ENCODE data around the gene OR11G2.
"Not testable (repeated sequence)": the region's sequence is repeated elsewhere in the genome, so short reads cannot be mapped to it uniquely, and the experiment has no call there.

Gene OR11G2
- total RNA-seq = 0 to 0.03 (median 0) reads per million in 9 experiments

- Mint-ChIP-seq H3K27me3 (peaks cover 20 to 30% of the 10 kb centered on the region in 2 donors), H3K9me3 (no peaks in the 10 kb centered on the region), H3K4me3 (no peak within 1 kb of the TSS), H3K4me1 (ENCODE audit: low read depth in 2 of 2) (no peaks in the 10 kb centered on the region), H3K36me3 (ENCODE audit: insufficient read depth) (no peaks in the 10 kb centered on the region), H3K27ac (no peak within 1 kb of the TSS)
- DNase-seq (no peak), ATAC-seq (replicated peaks) (no peak)
These were observed at the start of gene OR11G2 for GRCh38 chr14:20190596-20190995. Gene OR11G2, plus strand, starts transcription at chr14:20190896. Its CDS starts 6,542 bp downstream, at chr14:20197438.

- Mint-ChIP-seq H3K27ac (no peak overlapping the region), H3K4me3 (no peak overlapping the region), H3K9me3 (no peaks in the 10 kb centered on the region), H3K4me1 (ENCODE audit: low read depth in 2 of 2) (no peaks in the 10 kb centered on the region), H3K27me3 (peaks cover 9 to 15% of the 10 kb centered on the region in 2 donors), H3K36me3 (ENCODE audit: insufficient read depth) (no peaks in the 10 kb centered on the region)
- ATAC-seq (replicated peaks) = no peak
- no peak for DNase-seq
These were observed 46.8 kb upstream of the OR11G2 start for GRCh38 chr14:20143911-20144310.

GRCh38 chr14:20144820-20145219, 45.9 kb upstream of the OR11G2 start:
- no peak overlapping the region for H3K4me3 Mint-ChIP-seq
- H3K4me1 Mint-ChIP-seq (ENCODE audit: low read depth in 2 of 2) = no peaks in the 10 kb centered on the region
- peaks cover 15 to 17% of the 10 kb centered on the region in 2 donors for H3K27me3 Mint-ChIP-seq
- no peak for DNase-seq
- ATAC-seq (replicated peaks) = no peak
- no peaks in the 10 kb centered on the region for H3K9me3 Mint-ChIP-seq
- H3K27ac Mint-ChIP-seq = no peak overlapping the region
- no peaks in the 10 kb centered on the region for H3K36me3 Mint-ChIP-seq (ENCODE audit: insufficient read depth)

GRCh38 chr14:20164462-20164861, 26.2 kb upstream of the OR11G2 start:
- H3K27ac Mint-ChIP-seq = no peak overlapping the region
- H3K4me1 Mint-ChIP-seq (ENCODE audit: low read depth in 2 of 2) = no peaks in the 10 kb centered on the region
- no peaks in the 10 kb centered on the region for H3K36me3 Mint-ChIP-seq (ENCODE audit: insufficient read depth)
- peaks cover 25 to 29% of the 10 kb centered on the region in 2 donors for H3K27me3 Mint-ChIP-seq
- ATAC-seq (replicated peaks) = no peak
- no peak for DNase-seq
- H3K9me3 Mint-ChIP-seq = peaks cover 9 to 18% of the 10 kb centered on the region in 2 donors
- no peak overlapping the region for H3K4me3 Mint-ChIP-seq

GRCh38 chr14:20167091-20167490, 23.6 kb upstream of the OR11G2 start:
- ATAC-seq (replicated peaks) (no peak), DNase-seq (no peak)
- no peak overlapping the region for H3K4me3 Mint-ChIP-seq
- H3K36me3 Mint-ChIP-seq (ENCODE audit: insufficient read depth) = no peaks in the 10 kb centered on the region
- H3K4me1 Mint-ChIP-seq (ENCODE audit: low read depth in 2 of 2) = no peaks in the 10 kb centered on the region
- H3K27ac Mint-ChIP-seq = no peak overlapping the region
- peaks cover 16 to 29% of the 10 kb centered on the region in 2 donors for H3K27me3 Mint-ChIP-seq
- H3K9me3 Mint-ChIP-seq = peaks cover 9 to 18% of the 10 kb centered on the region in 2 donors

GRCh38 chr14:20169852-20170251, 20.8 kb upstream of the OR11G2 start:
- not testable (repeated sequence) for H3K9me3 Mint-ChIP-seq; H3K36me3 Mint-ChIP-seq (ENCODE audit: insufficient read depth); H3K27ac Mint-ChIP-seq; H3K4me3 Mint-ChIP-seq; H3K4me1 Mint-ChIP-seq (ENCODE audit: low read depth in 2 of 2); DNase-seq; ATAC-seq (replicated peaks)
- H3K27me3 Mint-ChIP-seq = peaks cover 10 to 27% of the 10 kb centered on the region in 2 donors

- not testable (repeated sequence) for H3K27ac Mint-ChIP-seq, DNase-seq, H3K9me3 Mint-ChIP-seq
These were observed 16.5 kb upstream of the OR11G2 start for GRCh38 chr14:20174205-20174604.

GRCh38 chr14:20176330-20176729, 14.4 kb upstream of the OR11G2 start:
- no peaks in the 10 kb centered on the region for H3K4me1 Mint-ChIP-seq (ENCODE audit: low read depth in 2 of 2)
- peaks cover 9 to 16% of the 10 kb centered on the region in 2 donors for H3K27me3 Mint-ChIP-seq
- no peak overlapping the region for H3K4me3 Mint-ChIP-seq
- H3K27ac Mint-ChIP-seq = no peak overlapping the region
- H3K36me3 Mint-ChIP-seq (ENCODE audit: insufficient read depth) = no peaks in the 10 kb centered on the region
- no peak for ATAC-seq (replicated peaks)
- no peak for DNase-seq
- no peaks in the 10 kb centered on the region for H3K9me3 Mint-ChIP-seq

More at GRCh38 chr14:20174205-20174604, 16.5 kb upstream of the OR11G2 start:
- H3K4me3 Mint-ChIP-seq; ATAC-seq (replicated peaks); H3K27me3 Mint-ChIP-seq; H3K4me1 Mint-ChIP-seq (ENCODE audit: low read depth in 2 of 2); H3K36me3 Mint-ChIP-seq (ENCODE audit: insufficient read depth): not testable (repeated sequence)

- no peak overlapping the region for H3K4me3 Mint-ChIP-seq
- H3K36me3 Mint-ChIP-seq (ENCODE audit: insufficient read depth) = no peaks in the 10 kb centered on the region
- no peaks in the 10 kb centered on the region for H3K9me3 Mint-ChIP-seq
- ATAC-seq (replicated peaks) (no peak), DNase-seq (no peak)
- peaks cover 9 to 16% of the 10 kb centered on the region in 2 donors for H3K27me3 Mint-ChIP-seq
- H3K4me1 Mint-ChIP-seq (ENCODE audit: low read depth in 2 of 2) = no peaks in the 10 kb centered on the region
- H3K27ac Mint-ChIP-seq = no peak overlapping the region
These were observed 13.2 kb upstream of the OR11G2 start for GRCh38 chr14:20177433-20177974.

- peaks cover 9 to 12% of the 10 kb centered on the region in 2 donors for H3K27me3 Mint-ChIP-seq
- H3K36me3 Mint-ChIP-seq (ENCODE audit: insufficient read depth) = no peaks in the 10 kb centered on the region
- no peak for ATAC-seq (replicated peaks)
- DNase-seq = no peak
- H3K9me3 Mint-ChIP-seq = no peaks in the 10 kb centered on the region
- no peak overlapping the region for H3K27ac Mint-ChIP-seq
- no peak overlapping the region for H3K4me3 Mint-ChIP-seq
- no peaks in the 10 kb centered on the region for H3K4me1 Mint-ChIP-seq (ENCODE audit: low read depth in 2 of 2)
These were observed 11.5 kb upstream of the OR11G2 start for GRCh38 chr14:20179218-20179617.

- Mint-ChIP-seq H3K9me3 (no peaks in the 10 kb centered on the region), H3K27me3 (peaks cover 9 to 12% of the 10 kb centered on the region in 2 donors), H3K36me3 (ENCODE audit: insufficient read depth) (no peaks in the 10 kb centered on the region), H3K27ac (no peak overlapping the region), H3K4me1 (ENCODE audit: low read depth in 2 of 2) (no peaks in the 10 kb centered on the region), H3K4me3 (no peak overlapping the region)
- DNase-seq (no peak), ATAC-seq (replicated peaks) (no peak)
These were observed 10.8 kb upstream of the OR11G2 start for GRCh38 chr14:20179880-20180279.

- H3K27ac Mint-ChIP-seq = no peak overlapping the region
- DNase-seq (no peak), ATAC-seq (replicated peaks) (no peak)
- H3K4me1 Mint-ChIP-seq (ENCODE audit: low read depth in 2 of 2) = no peaks in the 10 kb centered on the region
- no peaks in the 10 kb centered on the region for H3K36me3 Mint-ChIP-seq (ENCODE audit: insufficient read depth)
- H3K4me3 Mint-ChIP-seq = no peak overlapping the region
- H3K9me3 Mint-ChIP-seq = no peaks in the 10 kb centered on the region
- H3K27me3 Mint-ChIP-seq = peaks cover 9 to 12% of the 10 kb centered on the region in 2 donors
These were observed 10.2 kb upstream of the OR11G2 start for GRCh38 chr14:20180486-20180885.

- ATAC-seq (replicated peaks) (no peak), DNase-seq (no peak)
- H3K9me3 Mint-ChIP-seq = no peaks in the 10 kb centered on the region
- no peaks in the 10 kb centered on the region for H3K4me1 Mint-ChIP-seq (ENCODE audit: low read depth in 2 of 2)
- H3K27ac Mint-ChIP-seq = no peak overlapping the region
- peaks cover 17 to 24% of the 10 kb centered on the region in 2 donors for H3K27me3 Mint-ChIP-seq
- H3K36me3 Mint-ChIP-seq (ENCODE audit: insufficient read depth) = no peaks in the 10 kb centered on the region
- H3K4me3 Mint-ChIP-seq = no peak overlapping the region
These were observed 6.5 kb upstream of the OR11G2 start for GRCh38 chr14:20184181-20184580.

GRCh38 chr14:20191396-20191795, 700 bp downstream of the OR11G2 start:
- Mint-ChIP-seq H3K36me3 (ENCODE audit: insufficient read depth) (no peaks in the 10 kb centered on the region), H3K27ac (no peak overlapping the region), H3K27me3 (peaks cover 20 to 34% of the 10 kb centered on the region in 2 donors), H3K4me1 (ENCODE audit: low read depth in 2 of 2) (no peaks in the 10 kb centered on the region), H3K4me3 (no peak overlapping the region), H3K9me3 (no peaks in the 10 kb centered on the region)
- DNase-seq (no peak), ATAC-seq (replicated peaks) (no peak)

Data from effector memory CD8-positive, alpha-beta T cell (primary cell).